ENCODE results near the gene PUSL1. TPM values are rescaled to one million over a fixed set of nuclear protein-coding genes. Genes with fewer than 3 reads are reported as not detected.
"Not testable (repeated sequence)": the region's sequence is repeated elsewhere in the genome, so short reads cannot be mapped to it uniquely, and the experiment has no call there.

The PUSL1 gene
- total RNA-seq, 1 experiment from 2014 or later: 57.5 TPM

DNA sequence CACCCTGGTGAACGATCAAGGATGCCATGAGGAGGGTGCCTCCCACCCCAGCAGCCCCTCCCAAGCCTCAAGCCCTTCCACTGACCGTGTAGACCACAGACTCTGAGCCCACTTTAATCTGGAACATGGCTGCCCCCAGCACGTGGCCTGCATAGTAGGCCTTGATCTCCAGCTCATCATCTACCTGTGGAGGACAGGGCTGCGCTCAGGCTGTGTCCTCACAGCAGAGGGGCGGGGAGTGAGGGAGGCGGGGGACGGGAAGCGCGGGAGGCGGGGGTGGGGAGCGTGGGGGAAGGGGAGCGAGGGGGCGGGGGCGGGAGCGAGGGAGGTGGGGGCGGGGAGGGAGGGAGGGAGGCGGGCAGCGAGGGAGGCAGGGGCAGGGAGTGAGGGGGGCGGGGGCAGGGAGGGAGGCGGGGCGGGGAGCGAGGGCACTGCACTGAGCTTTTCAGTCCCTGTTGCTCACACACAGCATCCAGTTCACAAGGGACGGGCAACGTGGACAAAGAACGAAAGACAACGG is 7.1 kb downstream of the PUSL1 start:
- in situ Hi-C loops (cut with HindIII; ENCODE audit: low pct_unique_long_range_greater_than_20kb, low sequenced_read_pairs): no loop called here
- DNase-seq (ENCODE audit: low read depth): no peak

DNA sequence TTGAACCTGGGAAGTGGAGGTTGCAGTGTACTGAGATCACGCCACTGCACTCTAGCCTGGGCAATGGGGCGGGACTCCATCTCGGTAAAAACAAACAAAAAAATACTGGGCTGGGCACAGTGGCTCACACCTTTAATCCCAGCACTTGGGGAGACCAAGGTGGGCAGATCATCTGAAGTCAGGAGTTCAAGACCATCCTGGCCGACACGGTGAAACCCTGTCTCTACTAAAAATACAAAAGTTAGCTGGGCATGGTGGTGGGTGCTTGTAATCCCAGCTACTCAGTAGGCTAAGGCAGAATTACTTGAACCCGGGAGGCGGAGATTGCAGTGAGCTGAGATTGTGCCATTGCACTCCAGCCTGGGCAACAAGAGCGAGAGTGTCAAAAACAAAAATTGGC is 7.8 kb downstream of the PUSL1 start:
- DNase-seq (ENCODE audit: low read depth); in situ Hi-C loops (cut with HindIII; ENCODE audit: low pct_unique_long_range_greater_than_20kb, low sequenced_read_pairs): not testable (repeated sequence)

DNA sequence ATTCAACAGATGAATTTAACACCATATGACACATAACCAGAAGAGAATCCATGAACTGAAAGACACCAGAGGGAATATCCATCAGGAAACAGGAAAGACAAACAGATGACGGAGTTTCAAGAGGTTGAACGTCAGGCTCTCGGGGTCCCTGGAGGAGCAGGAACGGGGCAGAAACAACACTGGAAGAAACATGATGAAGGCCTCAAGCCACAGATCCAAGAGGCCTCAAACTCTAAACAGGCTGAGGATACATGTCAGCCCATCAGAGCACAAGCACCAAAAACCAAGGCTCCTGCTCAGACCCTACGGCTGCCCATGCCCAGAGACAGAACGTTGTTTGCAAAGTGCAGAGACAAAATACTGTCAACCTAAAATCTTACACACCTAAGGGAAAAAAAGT is 9.0 kb downstream of the PUSL1 start:
- no peak for DNase-seq (ENCODE audit: low read depth)
- in situ Hi-C loops (cut with HindIII; ENCODE audit: low pct_unique_long_range_greater_than_20kb, low sequenced_read_pairs): no loop called here

DNA sequence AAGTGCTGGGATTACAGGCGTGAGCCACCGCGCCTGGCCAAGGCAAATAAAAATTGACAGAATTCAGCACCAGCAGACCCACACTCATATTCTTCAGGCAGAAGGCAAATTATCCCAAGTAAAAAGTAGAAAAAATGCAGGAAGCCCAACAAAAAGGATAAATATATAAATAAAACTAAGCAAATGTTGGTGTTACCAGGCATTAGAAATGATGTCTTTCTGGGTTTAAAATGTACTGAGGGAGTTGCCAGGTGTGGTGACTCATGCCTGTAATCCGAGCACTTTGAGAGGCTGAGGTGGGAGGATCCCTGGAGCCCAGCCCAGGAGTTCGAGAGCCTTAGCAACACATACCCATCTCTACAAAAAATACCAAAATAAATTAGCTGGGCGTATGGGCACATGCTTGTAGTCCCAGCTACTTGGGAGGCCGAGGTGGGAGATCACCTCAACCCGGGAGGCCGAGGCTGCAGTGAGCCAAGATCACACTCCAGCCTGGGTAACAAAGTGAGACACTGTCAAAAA is 9.8 kb downstream of the PUSL1 start:
- in situ Hi-C loops (cut with HindIII; ENCODE audit: low pct_unique_long_range_greater_than_20kb, low sequenced_read_pairs): no loop called here
- peak; percentile 72 for DNase-seq (ENCODE audit: low read depth)

DNA sequence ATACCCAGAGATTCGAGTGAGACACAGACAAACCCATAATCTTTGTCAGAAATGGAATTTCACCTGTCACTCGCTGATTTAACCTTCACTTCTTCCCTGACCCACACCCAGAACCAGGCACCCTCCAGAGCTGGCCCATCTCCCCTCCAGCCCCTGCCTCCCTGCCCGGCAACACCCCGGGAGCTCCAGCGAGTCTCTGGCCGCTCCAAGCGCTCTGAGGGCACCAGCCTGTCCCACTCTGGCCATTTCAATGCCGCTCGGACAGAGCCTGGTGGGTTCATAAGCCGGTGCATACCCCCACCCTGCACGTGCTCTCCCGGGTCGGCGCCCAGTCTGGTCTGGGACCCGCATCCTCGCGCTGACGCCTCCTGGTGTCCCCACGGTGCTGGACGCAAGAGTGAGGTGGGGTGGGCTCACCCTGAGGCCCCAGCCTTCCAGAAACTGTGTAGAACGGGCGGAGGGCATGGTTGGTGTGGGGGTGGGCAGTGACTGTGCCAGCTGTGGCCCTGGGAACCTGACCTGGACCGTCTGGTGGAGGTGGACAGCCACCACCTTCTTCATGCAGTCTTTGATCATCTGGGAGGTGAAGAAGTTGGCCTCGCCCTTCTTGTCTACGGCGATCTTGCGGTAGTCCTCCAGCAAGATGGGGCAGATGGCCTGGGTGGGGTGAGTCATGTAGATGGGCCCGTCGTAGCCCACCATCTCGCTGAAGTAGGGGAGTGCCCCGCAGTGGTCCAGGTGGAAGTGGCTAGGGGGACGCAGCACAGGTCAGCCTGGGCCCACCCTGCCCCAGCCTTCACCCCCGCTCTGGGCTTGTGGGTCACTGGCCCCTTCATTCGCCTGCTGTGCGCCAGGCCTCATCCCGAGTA is 10.6 kb downstream of the PUSL1 start:
- in situ Hi-C loops (cut with HindIII; ENCODE audit: low pct_unique_long_range_greater_than_20kb, low sequenced_read_pairs): no loop called here
- no peak for DNase-seq (ENCODE audit: low read depth)

DNA sequence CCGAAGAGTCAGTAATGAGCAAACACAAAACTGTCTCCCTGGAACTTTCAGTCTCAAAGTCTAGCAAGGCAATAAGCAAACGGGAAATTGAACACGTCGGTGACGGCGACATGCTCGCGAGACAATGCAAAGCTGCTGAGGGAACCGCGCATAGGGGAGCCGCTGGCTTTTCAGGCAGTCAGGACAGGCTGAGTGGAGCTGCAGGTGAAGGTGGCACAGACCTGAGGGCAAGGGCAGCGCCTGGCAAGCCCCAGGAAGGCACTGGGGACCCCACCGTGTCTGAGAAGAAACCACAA is 11.2 kb downstream of the PUSL1 start:
- DNase-seq (ENCODE audit: low read depth): no peak
- in situ Hi-C loops (cut with HindIII; ENCODE audit: low pct_unique_long_range_greater_than_20kb, low sequenced_read_pairs): no loop called here

DNA sequence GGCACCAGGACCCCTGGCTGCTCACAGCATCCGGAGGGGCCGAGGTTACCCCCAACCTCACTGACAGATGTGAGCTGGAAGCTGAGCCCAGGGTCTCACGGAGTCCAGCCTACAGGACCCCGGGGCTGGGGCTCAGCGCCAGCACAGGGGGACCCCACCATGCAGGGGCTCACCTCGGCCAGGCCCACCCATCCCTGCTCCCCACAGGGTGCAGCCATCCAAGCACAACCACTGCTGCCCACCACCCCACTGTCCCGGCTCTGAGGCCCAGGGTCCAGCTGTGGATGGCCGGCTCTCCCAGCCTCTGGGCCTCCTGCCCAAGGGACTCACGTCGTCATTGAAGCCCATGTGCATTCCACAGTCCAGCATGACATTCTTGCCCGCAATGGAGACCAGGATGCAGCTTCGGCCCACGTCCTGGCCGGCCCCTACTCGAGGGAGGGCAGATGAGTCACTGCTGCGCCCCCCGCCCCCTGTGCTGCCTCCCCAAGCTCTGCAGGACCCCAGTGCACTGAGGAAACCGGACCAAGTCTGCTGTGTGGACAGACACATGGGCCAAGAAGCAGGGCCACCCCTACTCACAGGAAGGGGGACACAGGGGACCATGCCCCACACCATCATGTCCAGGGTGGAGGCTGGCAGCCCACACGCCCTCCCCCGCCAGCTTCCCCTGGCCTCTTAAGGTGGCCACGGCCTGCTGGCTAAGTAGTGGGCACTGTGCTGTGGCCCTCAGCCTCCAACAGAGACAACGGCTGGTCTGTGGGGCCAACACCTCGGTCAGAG is 12.5 kb downstream of the PUSL1 start:
- DNase-seq (ENCODE audit: low read depth): no peak
- in situ Hi-C loops (cut with HindIII; ENCODE audit: low pct_unique_long_range_greater_than_20kb, low sequenced_read_pairs): no loop called here

DNA sequence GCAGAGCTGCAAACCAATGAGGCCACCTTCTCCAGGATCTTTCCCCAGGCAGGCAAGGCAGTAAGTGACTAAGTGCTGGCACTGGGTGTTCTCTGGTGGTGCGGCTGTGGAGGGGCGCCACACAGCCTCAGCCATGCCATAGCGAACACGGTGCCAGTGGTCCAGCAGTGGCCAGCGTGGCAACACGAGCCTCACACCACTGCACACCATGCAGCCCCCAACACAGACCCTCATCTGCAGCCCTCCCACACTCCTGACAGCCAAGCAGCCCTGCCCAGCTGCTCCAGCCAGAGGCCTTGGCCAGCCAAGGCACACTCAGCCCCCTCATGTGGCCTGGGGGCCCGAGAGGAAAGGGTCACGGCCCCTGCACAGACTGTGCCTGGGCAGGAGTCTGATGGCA is 13.1 kb downstream of the PUSL1 start:
- DNase-seq (ENCODE audit: low read depth): no peak
- in situ Hi-C loops (cut with HindIII; ENCODE audit: low pct_unique_long_range_greater_than_20kb, low sequenced_read_pairs): no loop called here

DNA sequence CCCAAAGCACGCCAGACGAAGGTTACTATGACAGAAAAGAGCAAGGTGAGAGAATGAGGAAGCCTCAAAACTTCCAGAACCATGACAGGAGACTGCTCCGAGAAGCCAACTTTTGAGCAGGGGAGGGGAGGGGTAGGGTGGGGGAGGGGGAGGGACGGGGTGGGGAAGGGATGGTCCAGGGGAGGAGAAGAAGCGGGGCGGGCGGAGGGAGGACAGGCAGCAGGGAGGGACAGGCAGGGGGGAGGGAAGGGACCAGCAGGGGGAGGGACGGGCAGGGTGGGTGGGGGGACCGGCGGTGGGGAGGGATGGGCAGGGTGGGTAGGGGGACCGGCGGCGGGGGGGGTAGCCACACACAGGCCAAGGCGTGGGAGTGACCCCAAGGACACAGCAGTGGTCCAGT is 14.0 kb downstream of the PUSL1 start:
- no peak for DNase-seq (ENCODE audit: low read depth)
- in situ Hi-C loops (cut with HindIII; ENCODE audit: low pct_unique_long_range_greater_than_20kb, low sequenced_read_pairs): no loop called here

DNA sequence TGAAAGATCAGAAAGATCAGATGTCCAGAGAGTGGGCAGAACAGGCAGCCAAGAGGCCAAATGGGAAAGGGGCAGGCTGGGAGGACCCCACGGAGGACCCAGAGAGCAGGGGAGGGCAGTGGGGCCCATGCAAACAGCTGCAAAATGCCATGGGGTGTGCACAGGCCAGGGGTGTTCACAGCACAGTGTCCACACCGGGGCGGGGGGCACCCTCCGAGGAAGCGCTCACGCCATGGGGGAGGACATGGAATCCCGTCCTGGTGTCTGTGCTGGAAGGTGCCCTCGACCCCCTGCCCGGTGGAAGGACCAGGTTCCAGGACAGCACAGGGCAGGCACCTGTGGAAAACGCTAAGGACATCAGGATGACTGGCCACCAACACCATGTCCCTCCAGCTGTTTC is 14.6 kb downstream of the PUSL1 start:
- in situ Hi-C loops (cut with HindIII; ENCODE audit: low pct_unique_long_range_greater_than_20kb, low sequenced_read_pairs): no loop called here
- DNase-seq (ENCODE audit: low read depth): no peak

DNA sequence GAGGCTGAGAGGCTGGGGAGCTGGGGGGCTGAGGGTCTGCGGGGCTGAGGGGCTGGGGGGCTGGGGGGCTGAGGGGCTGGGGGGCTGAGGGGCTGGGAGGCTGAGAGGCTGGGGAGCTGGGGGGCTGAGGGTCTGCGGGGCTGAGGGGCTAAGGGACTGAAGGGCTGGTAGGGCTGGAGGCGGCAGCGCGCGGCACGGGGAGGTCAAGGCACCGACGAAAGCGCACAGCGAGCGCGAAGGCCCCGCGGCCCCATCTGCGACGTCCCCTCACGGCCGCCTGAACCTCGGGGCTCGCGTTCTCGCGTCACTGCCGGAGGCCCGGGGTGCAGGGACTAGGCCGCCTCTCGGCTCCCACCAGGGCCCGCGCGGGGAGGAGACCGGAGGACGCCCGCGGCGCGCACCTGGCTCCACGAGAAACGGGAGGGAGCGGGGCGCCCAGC is 15.7 kb downstream of the PUSL1 start:
- in situ Hi-C loops (cut with HindIII; ENCODE audit: low pct_unique_long_range_greater_than_20kb, low sequenced_read_pairs): no loop called here

DNA sequence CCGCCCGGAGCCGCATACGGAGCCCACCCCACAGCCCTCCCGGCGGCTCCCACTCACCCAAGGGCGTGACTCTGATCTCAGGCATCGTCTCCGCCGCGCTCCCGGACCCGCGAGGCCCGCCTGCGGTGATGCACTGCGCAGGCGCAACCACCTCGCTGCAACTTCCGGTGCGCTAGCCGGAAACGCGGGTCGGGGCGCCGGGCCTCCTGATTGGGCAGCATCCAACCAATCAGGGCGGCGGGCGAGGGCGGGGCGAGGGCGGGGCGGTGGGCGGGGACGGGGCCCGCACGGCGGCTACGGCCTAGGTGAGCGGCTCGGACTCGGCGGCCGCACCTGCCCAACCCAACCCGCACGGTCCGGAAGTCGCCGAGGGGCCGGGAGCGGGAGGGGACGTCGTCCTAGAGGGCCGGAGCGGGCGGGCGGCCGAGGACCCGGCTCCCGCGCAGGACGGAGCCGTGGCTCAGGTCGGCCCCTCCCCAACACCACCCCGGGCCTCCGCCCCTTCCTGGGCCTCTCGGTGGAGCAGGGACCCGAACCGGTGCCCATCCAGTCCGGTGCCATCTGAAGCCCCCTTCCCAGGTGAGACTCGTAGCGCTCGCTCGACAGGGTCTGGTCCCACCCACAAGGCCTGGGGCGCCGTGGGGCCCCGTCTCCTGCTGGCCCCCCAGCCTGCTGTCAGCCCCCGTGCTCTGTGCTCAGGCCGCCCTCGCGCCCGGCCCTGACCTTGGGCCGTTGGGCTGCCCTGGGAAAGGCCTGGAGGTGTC is 16.3 kb downstream of the PUSL1 start, which contains the start of the genes CPTP and INTS11:
TSS of gene CPTP (plus strand) at position 279 of the 764 bp plus-strand sequence. CDS start 2,109 bp downstream, outside the sequence.
TSS of gene INTS11 (minus strand) at position 137 of the 764 bp plus-strand sequence. CDS start at position 85, 52 bp downstream.
- DNase-seq (ENCODE audit: low read depth): peak; percentile 65
- in situ Hi-C loops (cut with HindIII; ENCODE audit: low pct_unique_long_range_greater_than_20kb, low sequenced_read_pairs): no loop called here

More for the DNA sequence above, 15.7 kb downstream of the PUSL1 start:
- no peak for DNase-seq (ENCODE audit: low read depth)

DNA sequence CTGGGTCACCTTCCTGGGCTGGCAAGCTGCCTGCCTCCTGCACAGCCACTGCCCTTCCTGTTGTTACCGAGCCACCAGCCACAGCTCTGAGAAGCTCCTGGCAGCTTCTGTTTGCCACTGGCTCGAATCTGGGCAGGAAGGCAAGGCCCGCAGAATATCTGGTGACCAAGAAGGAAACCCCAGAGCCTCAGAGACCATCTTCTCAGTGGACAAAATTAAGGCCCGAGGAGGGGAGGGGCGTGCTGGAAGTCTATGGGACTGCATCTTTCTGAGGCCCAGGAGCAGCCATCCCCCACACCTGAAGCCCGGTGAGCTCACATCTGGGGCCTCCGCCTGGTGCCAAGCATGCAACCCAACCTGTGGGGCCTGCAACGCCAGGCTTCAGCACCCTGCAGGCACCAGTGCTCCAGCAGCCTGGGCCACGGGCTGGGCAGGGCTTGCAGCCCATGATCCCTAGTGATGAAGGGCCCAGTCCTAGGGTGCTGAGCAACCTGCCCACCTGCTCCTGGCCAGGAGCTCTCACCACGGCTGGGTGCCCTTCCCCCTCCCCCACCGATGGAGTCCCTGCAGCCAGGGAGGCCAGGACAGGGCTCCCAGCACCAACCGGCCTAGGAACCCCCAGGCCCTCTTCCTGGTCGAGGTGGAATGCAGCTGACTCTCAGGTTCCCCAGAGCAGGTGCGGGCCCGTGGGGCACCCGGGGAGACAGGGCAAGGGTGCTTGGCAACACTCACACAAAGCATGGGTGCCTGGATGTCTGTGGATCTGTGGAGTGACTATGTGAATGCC is 17.1 kb downstream of the PUSL1 start:
- in situ Hi-C loops (cut with HindIII; ENCODE audit: low pct_unique_long_range_greater_than_20kb, low sequenced_read_pairs): no loop called here
- no peak for DNase-seq (ENCODE audit: low read depth)

DNA sequence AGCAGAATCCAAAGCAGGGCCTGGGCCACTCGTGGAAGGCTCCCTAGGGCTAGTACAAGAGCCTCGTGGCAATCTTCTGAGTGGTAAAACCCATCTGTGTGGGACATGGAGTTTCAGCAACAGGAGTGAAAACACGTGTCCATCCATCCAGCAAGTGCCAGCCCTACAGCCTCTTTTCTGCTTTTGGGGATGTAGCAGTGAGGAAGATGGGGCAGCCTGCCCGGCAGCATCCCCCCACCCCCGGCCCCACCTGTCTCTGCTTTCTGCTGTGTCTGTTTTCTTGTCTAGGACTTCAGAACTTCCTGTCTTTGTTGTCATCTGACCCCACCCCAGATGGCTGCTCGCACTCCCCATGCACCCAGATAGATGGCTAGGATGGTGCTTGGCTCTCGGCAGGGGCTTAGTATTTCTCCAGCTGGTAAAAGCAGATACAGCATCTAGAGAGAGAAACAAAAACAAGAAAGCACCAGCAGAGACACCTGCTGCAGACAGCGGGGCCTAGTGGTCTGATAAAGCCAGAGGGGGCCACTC is 17.7 kb downstream of the PUSL1 start:
- no peak for DNase-seq (ENCODE audit: low read depth)
- in situ Hi-C loops (cut with HindIII; ENCODE audit: low pct_unique_long_range_greater_than_20kb, low sequenced_read_pairs): no loop called here

DNA sequence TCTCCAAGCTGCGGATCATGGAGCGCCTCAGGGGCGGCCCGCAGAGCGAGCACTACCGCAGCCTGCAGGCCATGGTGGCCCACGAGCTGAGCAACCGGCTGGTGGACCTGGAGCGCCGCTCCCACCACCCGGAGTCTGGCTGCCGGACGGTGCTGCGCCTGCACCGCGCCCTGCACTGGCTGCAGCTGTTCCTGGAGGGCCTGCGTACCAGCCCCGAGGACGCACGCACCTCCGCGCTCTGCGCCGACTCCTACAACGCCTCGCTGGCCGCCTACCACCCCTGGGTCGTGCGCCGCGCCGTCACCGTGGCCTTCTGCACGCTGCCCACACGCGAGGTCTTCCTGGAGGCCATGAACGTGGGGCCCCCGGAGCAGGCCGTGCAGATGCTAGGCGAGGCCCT is 18.9 kb downstream of the PUSL1 start:
- in situ Hi-C loops (cut with HindIII; ENCODE audit: low pct_unique_long_range_greater_than_20kb, low sequenced_read_pairs): no loop called here
- no peak for DNase-seq (ENCODE audit: low read depth)

DNA sequence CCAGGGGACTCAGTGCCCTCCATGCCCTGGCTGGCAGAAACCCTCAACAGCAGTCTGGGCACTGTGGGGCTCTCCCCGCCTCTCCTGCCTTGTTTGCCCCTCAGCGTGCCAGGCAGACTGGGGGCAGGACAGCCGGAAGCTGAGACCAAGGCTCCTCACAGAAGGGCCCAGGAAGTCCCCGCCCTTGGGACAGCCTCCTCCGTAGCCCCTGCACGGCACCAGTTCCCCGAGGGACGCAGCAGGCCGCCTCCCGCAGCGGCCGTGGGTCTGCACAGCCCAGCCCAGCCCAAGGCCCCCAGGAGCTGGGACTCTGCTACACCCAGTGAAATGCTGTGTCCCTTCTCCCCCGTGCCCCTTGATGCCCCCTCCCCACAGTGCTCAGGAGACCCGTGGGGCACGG is 19.9 kb downstream of the PUSL1 start:
- in situ Hi-C loops (cut with HindIII; ENCODE audit: low pct_unique_long_range_greater_than_20kb, low sequenced_read_pairs): no loop called here
- no peak for DNase-seq (ENCODE audit: low read depth)

All from Caki2 (cell line).